Activated T-helper 1 cell treated with anti-CD3 and anti-CD28 coated beads, Interleukin-12 subunit alpha, Interleukin-12 subunit beta, Interleukin-2, Interleukin-4 antibody, amounts not matched to agents 30 ng/mL and 10 ng/mL and 1 ng/mL, durations not matched to agents 14 hours and 24 hours and 36 hours (primary cell): ENCODE results near the gene NRP1. TPM values are rescaled to one million over a fixed set of nuclear protein-coding genes. Genes with fewer than 3 reads are reported as not detected.

ENCODE experiments used
- DNase-seq: peaks from one replicate; pipeline ENCODE4 v3.0.0; 2021; ENCODE audit warnings: low spot score
- H3K27ac Mint-ChIP-seq: one replicate; pipeline ENCODE4 v1.8.0; 2021; ENCODE audit warnings: mild to moderate bottlenecking, mixed read lengths
- H3K27me3 Mint-ChIP-seq: one replicate; pipeline ENCODE4 v1.8.0; 2022; ENCODE audit warnings: mild to moderate bottlenecking, moderate library complexity, mixed read lengths; ENCODE audit not compliant: insufficient read depth
- H3K36me3 Mint-ChIP-seq: one replicate; pipeline ENCODE4 v1.8.0; 2021; ENCODE audit warnings: low read depth, mixed read lengths
- H3K4me1 Mint-ChIP-seq: one replicate; pipeline ENCODE4 v1.8.0; 2021; ENCODE audit warnings: low read depth, mixed read lengths
- H3K4me3 Mint-ChIP-seq: one replicate; pipeline ENCODE4 v1.8.0; 2021; ENCODE audit warnings: mild to moderate bottlenecking, moderate library complexity, mixed read lengths
- H3K9me3 Mint-ChIP-seq: one replicate; pipeline ENCODE4 v1.8.0; 2021; ENCODE audit warnings: mixed read lengths
- intact Hi-C: fragments of 100-400 bp; cut with micrococcal nuclease; formaldehyde crosslinking; loops from one replicate; pipeline ENCODE4 v1.15.1; 2024
- total RNA-seq: library from RNA; stranded (reverse); gene quantifications from 2 replicates; pipeline ENCODE4 v1.2.3, GENCODE V29; 2022

Gene NRP1
- total RNA-seq, 1 donor from 2014 or later: 1.2 TPM

GRCh38 chr10:33291053-33291592, 43.3 kb downstream of the NRP1 start:
- Mint-ChIP-seq H3K9me3 (no peaks in the 10 kb centered on the region), H3K27ac (no peak overlapping the region), H3K36me3 (no peaks in the 10 kb centered on the region), H3K4me3 (no peak overlapping the region), H3K27me3 (peaks cover 7% of the 10 kb centered on the region), H3K4me1 (no peaks in the 10 kb centered on the region)
- intact Hi-C loops: no loop called here
- no peak for DNase-seq

GRCh38 chr10:33290321-33291052, 44.0 kb downstream of the NRP1 start:
- DNase-seq: no peak
- intact Hi-C loops: no loop called here
- Mint-ChIP-seq H3K9me3 (no peaks in the 10 kb centered on the region), H3K27me3 (peaks cover 11% of the 10 kb centered on the region), H3K27ac (no peak overlapping the region), H3K4me3 (no peak overlapping the region), H3K36me3 (no peaks in the 10 kb centered on the region), H3K4me1 (no peaks in the 10 kb centered on the region)

DNA sequence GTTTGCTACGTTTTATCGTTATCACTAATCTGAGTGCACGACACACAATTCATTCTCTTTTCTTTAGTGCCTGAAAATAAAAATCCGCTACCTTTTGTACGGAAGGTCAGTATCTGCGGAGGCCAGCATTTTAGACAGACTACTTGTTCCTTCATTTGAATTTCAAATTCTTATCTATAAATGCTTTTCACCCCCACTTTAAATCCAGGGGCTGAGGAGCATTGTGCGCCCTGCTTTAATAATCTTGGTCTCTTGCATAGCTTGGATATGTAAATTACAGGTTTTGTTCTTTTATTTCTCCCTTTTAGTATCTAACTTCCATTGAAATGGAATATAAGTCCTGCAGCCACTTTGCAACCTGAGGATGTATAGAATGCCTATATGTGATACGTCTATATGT, 44.7 kb downstream of the NRP1 start:
- Mint-ChIP-seq H3K4me1 (no peaks in the 10 kb centered on the region), H3K4me3 (no peak overlapping the region), H3K27ac (no peak overlapping the region), H3K27me3 (peaks cover 11% of the 10 kb centered on the region), H3K9me3 (no peaks in the 10 kb centered on the region), H3K36me3 (no peaks in the 10 kb centered on the region)
- DNase-seq: no peak
- intact Hi-C loops: no loop called here

- DNase-seq: no peak
- H3K9me3 Mint-ChIP-seq: no peaks in the 10 kb centered on the region
- H3K4me3 Mint-ChIP-seq: no peak overlapping the region
- no peaks in the 10 kb centered on the region for H3K36me3 Mint-ChIP-seq
- no peaks in the 10 kb centered on the region for H3K4me1 Mint-ChIP-seq
- intact Hi-C loops: no loop called here
- H3K27ac Mint-ChIP-seq: no peak overlapping the region
- peaks cover 18% of the 10 kb centered on the region for H3K27me3 Mint-ChIP-seq
Observed at GRCh38 chr10:33288127-33288526, 46.3 kb downstream of the NRP1 start.

DNA sequence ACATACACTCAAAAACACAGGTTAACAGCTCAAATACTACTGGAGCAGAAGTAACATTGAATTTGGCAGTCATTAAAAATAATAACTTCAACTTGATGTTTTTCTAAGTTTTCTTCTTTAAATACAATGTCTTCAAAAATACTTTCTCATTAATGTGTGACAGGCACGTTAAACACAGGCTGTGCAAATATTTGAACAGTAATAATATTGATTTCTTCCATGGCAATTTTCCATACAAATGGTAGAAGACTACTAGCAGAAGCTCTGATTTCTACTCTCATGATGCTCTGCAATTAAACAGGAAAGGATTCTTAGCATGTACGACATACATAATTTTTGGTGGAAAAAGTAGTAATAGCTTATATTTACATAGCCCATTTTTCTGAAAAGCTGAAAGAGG, 47.4 kb downstream of the NRP1 start:
- intact Hi-C loops: no loop called here
- Mint-ChIP-seq H3K27ac (no peak overlapping the region), H3K36me3 (no peaks in the 10 kb centered on the region), H3K4me3 (no peak overlapping the region), H3K27me3 (peaks cover 24% of the 10 kb centered on the region), H3K4me1 (no peaks in the 10 kb centered on the region), H3K9me3 (no peaks in the 10 kb centered on the region)
- no peak for DNase-seq

DNA sequence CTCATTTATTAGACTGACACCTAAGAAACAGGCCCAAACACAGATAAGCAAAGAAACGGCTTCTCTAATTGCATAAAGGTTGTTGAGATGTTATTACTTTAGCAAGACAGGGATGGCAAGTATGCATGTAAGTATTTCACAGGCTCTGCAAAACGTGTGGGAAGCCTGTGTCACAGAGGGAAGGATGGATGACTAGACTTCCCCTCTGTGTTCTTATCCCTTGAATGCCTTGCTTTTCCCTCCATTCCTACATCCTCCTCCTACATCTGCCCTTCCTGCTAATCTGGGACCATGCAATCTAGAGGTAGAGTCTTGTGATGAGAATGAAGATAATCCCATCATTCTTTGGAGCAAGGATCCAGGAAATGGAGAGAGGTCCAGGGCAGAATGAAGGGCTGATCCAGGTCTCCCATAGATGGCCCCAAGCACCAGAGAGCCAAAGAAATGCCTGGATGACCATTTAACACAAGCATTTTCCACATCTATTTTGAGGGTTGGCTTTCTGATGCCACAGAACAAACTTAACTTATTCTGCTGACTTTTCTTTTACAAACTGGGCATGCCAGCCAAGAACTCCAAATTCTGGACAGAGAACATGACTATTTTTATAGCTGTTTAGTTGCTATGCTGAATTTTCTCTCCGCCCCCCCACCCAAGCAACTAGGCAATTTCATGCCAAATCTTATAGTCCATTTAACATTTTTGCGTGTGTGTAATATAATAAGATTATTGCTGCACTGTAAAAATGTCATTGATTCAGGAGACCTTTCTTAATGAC, 48.1 kb downstream of the NRP1 start:
- DNase-seq: no peak
- H3K9me3 Mint-ChIP-seq: no peaks in the 10 kb centered on the region
- no peaks in the 10 kb centered on the region for H3K4me1 Mint-ChIP-seq
- H3K27ac Mint-ChIP-seq: no peak overlapping the region
- intact Hi-C loops: no loop called here
- H3K27me3 Mint-ChIP-seq: peaks cover 23% of the 10 kb centered on the region
- H3K4me3 Mint-ChIP-seq: no peak overlapping the region
- no peaks in the 10 kb centered on the region for H3K36me3 Mint-ChIP-seq

DNA sequence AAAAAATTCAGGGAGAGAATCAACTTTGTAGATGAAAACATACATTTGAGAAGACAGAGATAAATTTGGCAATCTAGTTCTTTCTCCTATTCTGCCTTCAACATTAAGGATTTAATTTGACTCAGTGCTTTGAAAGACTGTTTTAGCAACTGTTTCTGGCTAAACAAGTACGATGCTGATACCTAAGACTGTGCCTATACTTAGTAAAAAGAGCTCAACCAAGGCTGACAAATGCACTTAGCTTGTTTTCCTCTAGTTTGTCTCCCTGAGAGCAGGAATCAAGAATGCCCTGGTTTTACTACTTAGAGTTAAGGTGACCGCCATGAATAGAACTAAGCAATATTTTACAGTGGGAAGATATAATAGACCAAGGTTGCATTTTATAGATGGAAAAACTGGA, 49.5 kb downstream of the NRP1 start:
- H3K27me3 Mint-ChIP-seq: peaks cover 29% of the 10 kb centered on the region
- no peaks in the 10 kb centered on the region for H3K36me3 Mint-ChIP-seq
- intact Hi-C loops: no loop called here
- DNase-seq: no peak
- H3K27ac Mint-ChIP-seq: no peak overlapping the region
- no peaks in the 10 kb centered on the region for H3K4me1 Mint-ChIP-seq
- no peak overlapping the region for H3K4me3 Mint-ChIP-seq
- no peaks in the 10 kb centered on the region for H3K9me3 Mint-ChIP-seq

GRCh38 chr10:33279811-33280602, 54.5 kb downstream of the NRP1 start:
- Mint-ChIP-seq H3K36me3 (no peaks in the 10 kb centered on the region), H3K27ac (no peak overlapping the region), H3K4me3 (no peak overlapping the region), H3K9me3 (no peaks in the 10 kb centered on the region), H3K4me1 (no peaks in the 10 kb centered on the region), H3K27me3 (peaks cover 33% of the 10 kb centered on the region)
- intact Hi-C loops: no loop called here
- DNase-seq: no peak

- peaks cover 40% of the 10 kb centered on the region for H3K27me3 Mint-ChIP-seq
Observed at GRCh38 chr10:33279276-33279675, 55.2 kb downstream of the NRP1 start.

GRCh38 chr10:33278198-33278597, 56.3 kb downstream of the NRP1 start:
- no peaks in the 10 kb centered on the region for H3K4me1 Mint-ChIP-seq
- H3K4me3 Mint-ChIP-seq: no peak overlapping the region
- DNase-seq: no peak
- H3K27me3 Mint-ChIP-seq: peaks cover 40% of the 10 kb centered on the region
- H3K27ac Mint-ChIP-seq: no peak overlapping the region
- H3K36me3 Mint-ChIP-seq: no peaks in the 10 kb centered on the region
- intact Hi-C loops: no loop called here
- H3K9me3 Mint-ChIP-seq: no peaks in the 10 kb centered on the region

More at GRCh38 chr10:33279276-33279675, 55.2 kb downstream of the NRP1 start:
- DNase-seq: no peak
- Mint-ChIP-seq H3K36me3 (no peaks in the 10 kb centered on the region), H3K4me1 (no peaks in the 10 kb centered on the region), H3K9me3 (no peaks in the 10 kb centered on the region), H3K27ac (no peak overlapping the region), H3K4me3 (no peak overlapping the region)
- intact Hi-C loops: no loop called here

GRCh38 chr10:33277135-33277536, 57.3 kb downstream of the NRP1 start:
- no peak overlapping the region for H3K27ac Mint-ChIP-seq
- no peaks in the 10 kb centered on the region for H3K4me1 Mint-ChIP-seq
- H3K36me3 Mint-ChIP-seq: no peaks in the 10 kb centered on the region
- H3K4me3 Mint-ChIP-seq: no peak overlapping the region
- intact Hi-C loops: no loop called here
- DNase-seq: no peak
- no peaks in the 10 kb centered on the region for H3K9me3 Mint-ChIP-seq
- peaks cover 38% of the 10 kb centered on the region for H3K27me3 Mint-ChIP-seq

DNA sequence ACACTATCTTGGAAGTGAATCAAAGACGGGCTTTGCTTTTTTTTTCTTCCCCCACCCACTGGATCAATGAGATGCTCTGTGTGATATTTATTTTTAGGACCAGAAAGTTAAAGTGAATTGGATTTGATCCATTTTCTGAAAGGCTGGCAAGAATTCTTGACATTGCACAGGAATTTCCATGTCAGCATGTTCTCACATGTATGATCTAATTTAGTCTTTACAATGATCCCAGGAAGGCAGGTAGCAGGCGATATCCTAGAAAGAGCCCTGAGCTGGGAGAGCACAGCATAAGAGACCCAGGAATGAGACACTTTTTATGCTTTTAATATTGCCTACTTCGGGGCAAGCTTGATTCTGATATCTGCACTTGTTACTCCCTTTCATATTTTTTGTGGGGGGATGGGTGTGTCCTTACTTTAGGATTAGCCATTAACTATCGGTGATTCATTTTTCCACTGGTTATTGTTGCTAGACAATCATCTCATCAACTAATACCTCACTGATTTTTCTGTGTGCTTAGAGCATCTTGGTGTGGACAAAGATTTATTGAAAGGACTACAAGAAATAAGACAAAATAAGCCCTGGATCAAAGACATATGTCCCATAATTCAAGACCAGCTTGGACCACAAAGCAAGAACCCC, 58.1 kb downstream of the NRP1 start:
- Mint-ChIP-seq H3K9me3 (no peaks in the 10 kb centered on the region), H3K27me3 (peaks cover 42% of the 10 kb centered on the region), H3K36me3 (no peaks in the 10 kb centered on the region), H3K4me3 (no peak overlapping the region), H3K4me1 (no peaks in the 10 kb centered on the region), H3K27ac (no peak overlapping the region)
- intact Hi-C loops: no loop called here
- DNase-seq: no peak
